ENCODE measurements around the gene FBLN5.

Gene FBLN5

DNA sequence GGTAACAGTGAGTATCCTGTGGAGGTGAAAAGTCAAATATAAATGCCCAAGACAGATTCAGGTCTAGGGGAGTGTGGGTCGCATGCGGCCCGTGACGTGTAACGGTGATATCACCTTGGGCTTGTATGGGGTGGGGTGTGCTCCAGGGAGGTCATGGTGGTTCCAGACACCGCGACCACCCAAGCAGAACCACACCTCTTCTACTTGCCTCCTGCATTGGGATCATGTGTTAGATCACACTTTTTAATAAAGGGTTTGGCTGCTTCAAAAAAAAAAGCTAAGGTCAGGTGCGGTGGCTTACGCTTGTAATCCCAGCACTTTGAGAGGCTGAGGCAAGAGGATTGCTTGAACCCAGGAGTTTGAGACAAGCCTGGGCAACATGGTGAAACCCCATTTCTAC lies 4.5 kb downstream of the FBLN5 start:
- Histone ChIP-seq H3K9me2 (replicated peaks; ENCODE audit: insufficient read depth, low read length) (no peaks in the 10 kb centered on the region), H4K20me1 (ENCODE audit: insufficient read depth, low read length) (no peaks in the 10 kb centered on the region), H3K27me3 (replicated peaks; ENCODE audit: insufficient read depth, low read length) (no peaks in the 10 kb centered on the region), H3K4me1 (ENCODE audit: low read length) (no peaks in the 10 kb centered on the region), H3K36me3 (replicated peaks; ENCODE audit: insufficient read depth, low read length) (no peaks in the 10 kb centered on the region), H3K79me2 (ENCODE audit: low read length) (no peaks in the 10 kb centered on the region), H3K4me2 (ENCODE audit: low read depth, low read length) (no peak overlapping the region), H3K4me3 (ENCODE audit: low read length) (no peak overlapping the region), H3K9ac (ENCODE audit: low read length) (no peak overlapping the region), H2AFZ (ENCODE audit: low read length) (no peak overlapping the region), H3F3A (ENCODE audit: insufficient read depth, low read length) (no peaks in the 10 kb centered on the region), H3K27ac (ENCODE audit: low read length) (no peak overlapping the region), H3K9me3 (replicated peaks; ENCODE audit: insufficient read depth, low read length) (no peaks in the 10 kb centered on the region)
- TF ChIP-seq EZH2 (optimal IDR thresholded peaks at IDR 0.05; ENCODE audit: low read depth, low read length) = no peak
- TF ChIP-seq EZH2phosphoT487 (IDR thresholded peaks at IDR 0.05; ENCODE audit: low read length) = no peak
- TF ChIP-seq, protein P1, sequence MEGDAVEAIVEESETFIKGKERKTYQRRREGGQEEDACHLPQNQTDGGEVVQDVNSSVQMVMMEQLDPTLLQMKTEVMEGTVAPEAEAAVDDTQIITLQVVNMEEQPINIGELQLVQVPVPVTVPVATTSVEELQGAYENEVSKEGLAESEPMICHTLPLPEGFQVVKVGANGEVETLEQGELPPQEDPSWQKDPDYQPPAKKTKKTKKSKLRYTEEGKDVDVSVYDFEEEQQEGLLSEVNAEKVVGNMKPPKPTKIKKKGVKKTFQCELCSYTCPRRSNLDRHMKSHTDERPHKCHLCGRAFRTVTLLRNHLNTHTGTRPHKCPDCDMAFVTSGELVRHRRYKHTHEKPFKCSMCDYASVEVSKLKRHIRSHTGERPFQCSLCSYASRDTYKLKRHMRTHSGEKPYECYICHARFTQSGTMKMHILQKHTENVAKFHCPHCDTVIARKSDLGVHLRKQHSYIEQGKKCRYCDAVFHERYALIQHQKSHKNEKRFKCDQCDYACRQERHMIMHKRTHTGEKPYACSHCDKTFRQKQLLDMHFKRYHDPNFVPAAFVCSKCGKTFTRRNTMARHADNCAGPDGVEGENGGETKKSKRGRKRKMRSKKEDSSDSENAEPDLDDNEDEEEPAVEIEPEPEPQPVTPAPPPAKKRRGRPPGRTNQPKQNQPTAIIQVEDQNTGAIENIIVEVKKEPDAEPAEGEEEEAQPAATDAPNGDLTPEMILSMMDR (IDR thresholded peaks at IDR 0.05; ENCODE audit: low read length) = no peak
- no peak for DNase-seq

DNA sequence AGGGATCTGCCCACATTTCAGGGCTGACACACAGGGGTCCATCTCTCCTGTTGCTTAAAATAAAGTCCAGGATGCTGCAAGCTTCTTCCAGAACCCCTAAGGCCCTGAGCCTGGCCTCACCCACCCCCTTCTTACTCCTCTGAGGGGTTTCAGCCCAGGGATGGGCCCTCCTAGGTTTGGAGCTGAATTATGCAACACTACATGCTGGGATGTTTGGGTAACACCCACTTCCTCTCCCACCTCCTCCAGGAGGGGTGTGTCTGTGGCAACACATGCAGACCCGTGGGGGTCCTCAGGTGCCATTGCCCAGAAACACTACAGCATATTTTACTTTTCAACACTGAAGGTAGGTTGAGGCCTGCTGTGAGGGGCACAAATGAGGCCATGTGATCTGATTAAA lies 5.4 kb downstream of the FBLN5 start:
- Histone ChIP-seq H3K9me2 (replicated peaks; ENCODE audit: insufficient read depth, low read length) (no peaks in the 10 kb centered on the region), H3K9me3 (replicated peaks; ENCODE audit: insufficient read depth, low read length) (no peaks in the 10 kb centered on the region), H3K9ac (ENCODE audit: low read length) (no peak overlapping the region), H2AFZ (ENCODE audit: low read length) (no peak overlapping the region), H4K20me1 (ENCODE audit: insufficient read depth, low read length) (no peaks in the 10 kb centered on the region), H3K27ac (ENCODE audit: low read length) (no peak overlapping the region), H3K4me1 (ENCODE audit: low read length) (no peaks in the 10 kb centered on the region), H3K27me3 (replicated peaks; ENCODE audit: insufficient read depth, low read length) (no peaks in the 10 kb centered on the region), H3K79me2 (ENCODE audit: low read length) (no peaks in the 10 kb centered on the region), H3K4me3 (ENCODE audit: low read length) (no peak overlapping the region), H3K4me2 (ENCODE audit: low read depth, low read length) (no peak overlapping the region), H3K36me3 (replicated peaks; ENCODE audit: insufficient read depth, low read length) (no peaks in the 10 kb centered on the region), H3F3A (ENCODE audit: insufficient read depth, low read length) (no peaks in the 10 kb centered on the region)
- DNase-seq = no peak
- TF ChIP-seq EZH2phosphoT487 (IDR thresholded peaks at IDR 0.05; ENCODE audit: low read length) (no peak), EZH2 (optimal IDR thresholded peaks at IDR 0.05; ENCODE audit: low read depth, low read length) (no peak)
- TF ChIP-seq, protein P1 (IDR thresholded peaks at IDR 0.05; ENCODE audit: low read length) = no peak

DNA sequence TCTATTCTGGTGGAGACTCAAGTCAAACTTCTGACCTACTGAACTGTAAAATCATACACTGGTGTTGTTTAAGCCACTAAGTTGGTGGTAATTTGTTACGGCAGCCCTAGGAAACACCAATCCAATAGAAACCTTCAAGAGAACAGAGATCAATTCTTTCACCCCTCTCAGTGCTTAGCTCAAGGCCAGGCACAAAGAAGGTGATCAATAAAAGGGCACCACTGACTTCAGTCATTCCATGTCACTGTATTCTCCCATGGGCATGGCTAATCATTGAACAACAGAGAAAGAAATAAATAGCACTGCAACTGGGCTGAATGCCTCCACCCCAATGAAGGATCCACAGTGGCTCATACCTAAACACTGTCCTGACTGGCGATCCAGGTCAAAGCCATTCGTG lies 7.3 kb downstream of the FBLN5 start:
- H3K4me1 ChIP-seq (ENCODE audit: low read length) = no peaks in the 10 kb centered on the region
- no peaks in the 10 kb centered on the region for H4K20me1 ChIP-seq (ENCODE audit: insufficient read depth, low read length)
- TF ChIP-seq EZH2phosphoT487 (IDR thresholded peaks at IDR 0.05; ENCODE audit: low read length) = no peak
- TF ChIP-seq EZH2 (optimal IDR thresholded peaks at IDR 0.05; ENCODE audit: low read depth, low read length) = no peak
- TF ChIP-seq, protein P1 (IDR thresholded peaks at IDR 0.05; ENCODE audit: low read length) = no peak
- H3K27ac ChIP-seq (ENCODE audit: low read length) = no peak overlapping the region
- H3K27me3 ChIP-seq (replicated peaks; ENCODE audit: insufficient read depth, low read length) = no peaks in the 10 kb centered on the region
- no peaks in the 10 kb centered on the region for H3K36me3 ChIP-seq (replicated peaks; ENCODE audit: insufficient read depth, low read length)
- no peak overlapping the region for H2AFZ ChIP-seq (ENCODE audit: low read length)
- no peaks in the 10 kb centered on the region for H3K9me2 ChIP-seq (replicated peaks; ENCODE audit: insufficient read depth, low read length)
- no peak overlapping the region for H3K4me3 ChIP-seq (ENCODE audit: low read length)
- H3K9me3 ChIP-seq (replicated peaks; ENCODE audit: insufficient read depth, low read length) = no peaks in the 10 kb centered on the region
- no peaks in the 10 kb centered on the region for H3F3A ChIP-seq (ENCODE audit: insufficient read depth, low read length)
- no peak overlapping the region for H3K9ac ChIP-seq (ENCODE audit: low read length)
- no peak overlapping the region for H3K4me2 ChIP-seq (ENCODE audit: low read depth, low read length)
- H3K79me2 ChIP-seq (ENCODE audit: low read length) = no peaks in the 10 kb centered on the region
- no peak for DNase-seq

Data from MM.1S (cell line).